GM19351 (cell line): ENCODE measurements around the gene IKZF1.

Experiments
- ATAC-seq: cut with Tn5 transposase; IDR thresholded peaks from one replicate; pipeline ENCODE4 v1.9.1; 2021; ENCODE audit warnings: mild to moderate bottlenecking, moderate library complexity; ENCODE audit not compliant: unreplicated experiment

The IKZF1 gene

DNA sequence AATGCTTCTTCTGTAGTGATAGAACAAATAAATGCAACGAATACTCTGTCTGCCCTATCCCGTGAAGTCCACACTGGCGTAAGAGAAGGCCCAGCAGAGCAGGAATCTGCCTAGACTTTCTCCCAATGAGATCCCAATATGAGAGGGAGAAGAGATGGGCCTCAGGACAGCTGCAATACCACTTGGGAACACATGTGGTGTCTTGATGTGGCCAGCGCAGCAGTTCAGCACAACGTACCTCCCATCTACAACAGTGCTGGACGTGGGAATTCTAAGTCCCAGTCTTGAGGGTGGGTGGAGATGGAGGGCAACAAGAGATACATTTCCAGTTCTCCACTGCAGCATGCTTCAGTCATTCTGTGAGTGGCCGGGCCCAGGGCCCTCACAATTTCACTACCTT lies 99.9 kb downstream of the IKZF1 start:
- no peak for ATAC-seq

DNA sequence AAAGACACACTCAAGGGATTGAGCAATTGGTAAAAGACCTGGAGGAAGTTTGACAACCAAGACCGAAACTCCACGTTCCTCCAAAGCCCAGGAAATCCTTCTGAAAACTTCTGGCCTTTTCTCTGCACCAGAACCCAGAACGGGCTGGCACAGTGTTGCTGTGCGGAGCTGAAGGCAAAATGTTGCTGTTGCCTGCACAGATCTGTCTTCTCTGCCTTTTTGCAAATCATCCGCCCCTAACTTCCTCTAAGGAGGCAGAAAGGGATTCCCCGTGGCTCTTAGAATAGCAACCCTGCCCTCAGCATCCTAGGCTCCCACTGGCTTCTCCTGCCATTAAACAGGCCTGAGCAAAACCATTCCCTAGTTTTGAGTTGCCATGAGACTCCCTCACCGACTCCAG lies 100.7 kb downstream of the IKZF1 start:
- peak; percentile 32 for ATAC-seq

DNA sequence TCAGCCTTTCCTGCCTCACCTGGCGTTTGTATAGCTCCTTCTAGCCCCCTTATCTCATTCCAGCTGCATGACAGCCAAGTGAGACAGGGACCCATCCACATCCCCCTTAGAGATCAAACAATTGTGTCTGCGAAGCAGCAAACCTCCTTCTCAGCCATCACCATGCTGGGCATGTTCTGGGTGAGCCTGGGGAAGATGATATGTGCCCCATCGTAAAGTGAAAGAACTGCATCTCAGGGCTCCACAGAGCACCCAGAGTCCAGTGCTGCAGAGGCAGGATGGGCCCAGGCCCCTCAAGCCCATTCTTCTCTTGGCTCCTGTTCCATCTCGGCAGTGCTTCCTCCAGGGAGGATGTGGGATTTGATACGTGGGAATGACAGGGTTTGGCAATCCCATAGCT lies 102.4 kb downstream of the IKZF1 start:
- peak; percentile 18 for ATAC-seq

- peak; percentile 39 for ATAC-seq
Measured at GRCh38 chr7:50409856-50410745, 105.6 kb downstream of the IKZF1 start.

- ATAC-seq = no peak
Measured at GRCh38 chr7:50411332-50411731, 106.8 kb downstream of the IKZF1 start.

- ATAC-seq = no peak
Measured at GRCh38 chr7:50412973-50413372, 108.5 kb downstream of the IKZF1 start.

GRCh38 chr7:50413561-50413960 lies 109.0 kb downstream of the IKZF1 start:
- ATAC-seq = no peak

DNA sequence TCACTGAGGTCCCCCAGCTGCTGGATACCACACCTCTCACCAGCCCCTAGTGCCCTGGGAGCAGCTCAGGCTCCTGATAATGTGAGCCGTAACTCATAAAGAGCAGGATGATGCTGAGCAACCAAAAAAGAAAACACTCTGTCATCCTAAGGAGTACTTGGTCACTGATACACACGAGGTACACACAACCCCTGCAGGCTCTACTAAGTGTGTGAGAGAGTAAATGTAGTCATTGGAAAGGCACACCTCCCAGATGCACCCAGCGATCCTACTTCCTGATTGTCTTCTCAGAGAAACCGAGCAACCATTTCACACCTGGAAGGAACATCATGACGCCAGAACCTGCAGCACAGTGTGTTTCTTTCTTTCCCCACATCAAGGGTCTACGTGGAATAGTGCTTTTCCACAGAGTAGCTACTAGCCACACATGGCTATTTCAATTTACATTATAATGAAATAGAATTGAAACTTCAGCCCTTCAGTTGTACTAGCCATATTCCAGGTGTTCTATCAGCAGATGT lies 111.4 kb downstream of the IKZF1 start:
- ATAC-seq = no peak

DNA sequence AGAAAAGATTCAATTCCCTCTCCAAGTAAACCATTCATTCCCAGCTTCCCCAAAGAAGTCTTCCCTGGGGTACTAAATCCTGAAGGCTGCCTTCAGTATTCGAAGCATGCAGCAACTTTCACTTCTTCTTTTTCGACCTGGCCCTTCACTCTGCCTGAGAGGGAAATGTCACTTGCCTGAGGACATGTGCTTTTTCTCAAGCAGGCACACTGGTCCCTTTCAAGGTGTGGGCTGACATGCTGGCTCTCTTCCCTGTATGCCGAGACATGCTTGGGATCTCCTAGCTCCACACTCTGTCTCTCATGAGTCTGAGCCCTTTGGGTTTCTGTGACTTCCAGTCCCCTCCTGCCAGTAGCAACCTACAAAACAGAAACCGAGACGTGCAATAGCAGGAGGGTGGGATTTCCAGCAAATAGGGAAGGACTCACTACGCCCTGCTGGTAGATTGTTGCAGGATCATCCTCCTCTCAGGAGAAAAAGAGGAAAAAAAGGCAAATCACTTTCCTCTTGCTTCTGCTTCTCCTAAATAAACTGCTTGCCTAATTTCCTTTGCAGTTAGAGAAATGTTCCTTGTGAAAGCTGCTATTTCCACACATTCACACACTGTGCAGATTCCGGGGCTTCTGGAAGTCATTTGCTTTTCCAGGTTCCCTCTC lies 112.1 kb downstream of the IKZF1 start:
- peak; percentile 75 for ATAC-seq

- ATAC-seq = peak; percentile 87
Measured at GRCh38 chr7:50418086-50418515, 113.6 kb downstream of the IKZF1 start.

- ATAC-seq = no peak
Measured at GRCh38 chr7:50418526-50419290, 114.2 kb downstream of the IKZF1 start.

DNA sequence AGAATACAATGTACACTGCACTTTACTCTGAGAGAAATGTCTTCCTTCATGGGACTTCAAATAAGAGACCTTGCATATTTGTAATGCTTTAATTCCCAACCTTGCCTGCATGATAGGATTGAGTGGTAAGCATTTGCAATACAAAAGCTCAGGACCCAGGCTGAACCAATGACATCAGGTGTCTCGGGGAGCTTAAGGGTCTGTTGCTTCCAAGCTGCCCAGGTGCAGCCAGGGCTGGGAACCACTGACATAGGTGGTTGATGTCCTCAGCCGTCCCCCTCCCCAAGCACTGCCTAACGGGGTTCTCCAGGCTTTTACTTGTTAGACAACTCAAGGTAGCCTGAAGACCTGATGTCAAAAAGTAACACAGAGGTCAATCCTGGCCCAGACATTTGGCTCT lies 116.5 kb downstream of the IKZF1 start:
- ATAC-seq = no peak

GRCh38 chr7:50422858-50423257 lies 118.3 kb downstream of the IKZF1 start:
- no peak for ATAC-seq

DNA sequence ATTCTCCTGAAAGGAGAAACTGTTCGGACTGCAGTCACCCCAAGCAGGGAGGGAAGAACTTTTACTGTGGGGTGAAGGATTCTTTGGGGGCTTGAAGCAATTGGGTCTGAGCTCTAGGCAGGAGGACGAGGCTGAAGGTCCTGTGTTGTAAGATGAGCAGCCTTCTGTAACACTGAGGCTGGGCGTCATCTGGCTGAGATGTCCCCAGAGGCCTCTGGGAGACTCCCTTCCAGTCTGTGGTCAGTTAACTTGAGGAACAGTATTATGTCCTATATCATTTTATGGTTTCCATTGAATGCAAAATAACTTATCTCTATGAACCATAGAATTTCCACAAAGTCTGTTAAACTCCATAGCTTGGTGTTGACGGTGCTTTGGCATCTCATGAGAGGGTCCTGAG lies 119.3 kb downstream of the IKZF1 start:
- ATAC-seq = no peak

DNA sequence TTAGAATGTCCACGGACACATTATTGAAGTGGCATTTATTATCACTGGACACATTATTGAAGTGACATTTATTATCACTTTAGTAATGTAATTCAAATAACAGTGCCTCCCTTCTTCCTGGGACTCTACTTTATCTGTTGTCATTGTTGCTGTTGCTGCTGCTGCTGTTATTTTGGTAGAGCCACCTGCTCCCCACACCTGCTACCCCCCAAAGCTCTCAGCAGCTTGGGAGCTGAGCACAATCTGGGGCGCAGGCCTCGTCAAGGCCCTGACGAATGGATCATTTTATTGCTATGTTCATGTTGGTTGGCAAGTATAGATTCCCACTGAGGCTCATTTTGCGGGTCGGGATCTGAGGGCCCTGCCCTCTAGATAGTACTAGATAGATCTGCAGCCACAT lies 120.8 kb downstream of the IKZF1 start:
- ATAC-seq = no peak

DNA sequence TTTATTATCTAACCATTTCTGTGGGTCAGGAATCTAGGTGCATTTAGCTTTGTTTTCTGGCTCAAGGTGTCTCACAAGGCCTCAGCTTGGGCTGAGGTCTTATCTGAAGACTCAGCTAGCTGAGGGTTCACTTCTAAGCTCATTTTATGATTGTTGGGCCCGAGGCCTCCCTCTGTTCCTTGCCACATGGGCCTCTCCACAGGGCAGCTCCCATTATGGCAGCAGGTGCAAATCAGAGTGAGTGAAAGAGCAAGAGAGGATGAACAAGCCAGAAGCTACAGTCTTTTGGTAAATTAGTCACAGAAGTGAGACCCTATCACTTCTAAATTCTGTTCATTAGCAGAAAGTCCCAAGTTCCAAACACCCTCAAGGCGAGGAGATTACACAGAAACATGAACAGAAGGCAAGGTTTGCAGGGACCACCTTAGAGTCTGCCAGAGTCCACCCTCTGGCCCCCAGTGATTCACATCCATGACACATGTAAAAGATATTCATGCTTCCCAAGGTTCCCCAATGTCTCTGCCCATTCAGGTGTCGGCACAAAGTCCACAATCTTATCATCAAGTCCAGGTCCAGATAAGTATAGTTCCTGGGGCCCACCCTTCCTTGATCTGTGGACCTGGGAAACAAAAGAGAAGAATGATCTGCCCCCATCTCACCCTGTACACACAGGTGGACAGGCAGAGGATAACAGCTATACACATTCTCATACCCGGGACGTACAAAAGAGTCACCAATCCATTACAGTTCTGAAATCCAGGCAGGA lies 121.9 kb downstream of the IKZF1 start:
- ATAC-seq = no peak

GRCh38 chr7:50427518-50427917 lies 123.0 kb downstream of the IKZF1 start:
- ATAC-seq = no peak

DNA sequence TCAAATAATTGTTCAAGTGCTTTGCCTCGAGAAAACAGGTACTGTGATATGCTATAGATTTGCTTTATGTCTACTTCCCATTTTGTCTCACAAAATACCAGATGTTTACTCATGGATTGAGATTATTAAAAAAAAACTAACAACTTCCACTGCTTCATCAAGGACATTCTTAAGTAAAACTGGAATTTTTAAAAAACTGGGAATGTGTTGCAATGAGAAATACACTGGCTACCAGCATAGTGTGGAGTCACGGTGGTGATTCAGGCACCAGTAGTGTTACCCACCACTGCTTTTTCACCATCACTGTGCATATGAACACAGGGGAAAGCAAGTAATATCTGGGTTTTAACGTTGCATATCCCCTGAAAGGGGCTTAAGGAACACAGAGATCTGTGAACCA lies 124.4 kb downstream of the IKZF1 start:
- ATAC-seq = no peak

- no peak for ATAC-seq
Measured at GRCh38 chr7:50431316-50431715, 126.8 kb downstream of the IKZF1 start.

DNA sequence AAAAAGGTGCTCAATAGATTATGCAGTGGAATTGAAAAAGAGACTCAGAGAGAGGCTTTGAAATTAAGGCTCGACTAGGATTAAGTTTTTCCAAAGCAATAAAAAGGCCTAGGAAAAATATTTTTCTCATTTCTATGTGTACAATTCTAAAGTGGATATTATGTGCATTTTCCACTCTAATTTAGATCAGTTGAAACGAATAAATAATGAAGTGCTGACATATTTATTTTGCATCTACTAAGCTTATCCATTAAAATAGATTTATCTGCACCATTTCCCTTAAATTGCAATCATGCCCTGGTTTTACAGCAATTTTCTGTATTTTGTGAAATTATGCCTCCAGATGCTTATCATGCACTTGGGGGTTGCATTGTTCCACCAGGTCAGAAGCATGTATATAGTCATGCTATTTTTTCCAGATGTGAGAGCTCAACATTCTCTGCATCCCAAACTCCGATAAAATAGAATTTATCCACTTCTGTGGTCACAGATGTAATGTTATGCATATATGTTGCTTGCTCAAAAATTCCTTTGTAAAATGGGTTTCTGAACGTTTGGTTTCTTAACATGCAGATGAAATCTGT lies 127.3 kb downstream of the IKZF1 start:
- no peak for ATAC-seq
